Hematopoietic multipotent progenitor cell (in vitro differentiated cells): ENCODE measurements around the gene KCNJ11. TPM values are rescaled to one million over a fixed set of nuclear protein-coding genes. Genes with fewer than 3 reads are reported as not detected.

Experiments used
- DNase-seq, 3 donors: peaks; one replicate each; pipeline ENCODE4 v3.0.0-alpha.2; 2011 to 2015; ENCODE audit warnings: low read depth in 2 of 3, low spot score in 2 of 3
- total RNA-seq: library from RNA; depleted of rRNA; stranded (reverse); fragments of >200 nt; gene quantifications from one replicate; pipeline ENCODE4 v1.2.3, GENCODE V29; 2012

The KCNJ11 gene
- total RNA-seq, 1 donor, result 1.1 TPM

GRCh38 chr11:17369684-17370243 is 18.7 kb downstream of the KCNJ11 start:
- no peak for DNase-seq

- no peak for DNase-seq
Observed at GRCh38 chr11:17369094-17369493, 19.4 kb downstream of the KCNJ11 start.

- DNase-seq, result no peak
Observed at GRCh38 chr11:17368551-17368950, 19.9 kb downstream of the KCNJ11 start.

GRCh38 chr11:17366495-17366894 is 22.0 kb downstream of the KCNJ11 start:
- no peak for DNase-seq

GRCh38 chr11:17354601-17354991 is 33.9 kb downstream of the KCNJ11 start:
- DNase-seq, result peak; percentile 26 to 83 (median 75)

- DNase-seq, result peak in 1 of 3 donors; percentile 5
Observed at GRCh38 chr11:17353821-17354600, 34.4 kb downstream of the KCNJ11 start.

GRCh38 chr11:17352950-17353820 is 35.3 kb downstream of the KCNJ11 start:
- DNase-seq, result peak; percentile 21 to 63 (median 36)

- DNase-seq, result peak; percentile 55 to 78 (median 77)
Observed at GRCh38 chr11:17351510-17352176, 36.8 kb downstream of the KCNJ11 start, which contains the start of gene NCR3LG1. NCR3LG1 (plus strand) TSS chr11:17351800; CDS start chr11:17351970, 170 bp downstream.

- no peak for DNase-seq
Observed at GRCh38 chr11:17351172-17351509, 37.3 kb downstream of the KCNJ11 start.

GRCh38 chr11:17350455-17351171 is 37.8 kb downstream of the KCNJ11 start:
- DNase-seq, result no peak

- DNase-seq, result no peak
Observed at GRCh38 chr11:17347676-17348075, 40.8 kb downstream of the KCNJ11 start.

- DNase-seq, result no peak
Observed at GRCh38 chr11:17343907-17344306, 44.6 kb downstream of the KCNJ11 start.

- no peak for DNase-seq
Observed at GRCh38 chr11:17343257-17343656, 45.2 kb downstream of the KCNJ11 start.

Other genes with a start within 250 kb of the KCNJ11 start
- gene PIK3C2A, start 180.7 kb downstream of the KCNJ11 start, total RNA-seq, result 9.4 TPM
- gene NUCB2, start 111.9 kb downstream of the KCNJ11 start, total RNA-seq, result 93.7 TPM
- gene NCR3LG1, start 36.9 kb downstream of the KCNJ11 start, total RNA-seq, result 1.3 TPM
- 0.27 TPM for gene ABCC8, start 88.2 kb upstream of the KCNJ11 start, total RNA-seq
- gene USH1C, start 155.8 kb upstream of the KCNJ11 start, total RNA-seq, result not detected
- gene OTOG, start 158.6 kb upstream of the KCNJ11 start, total RNA-seq, result not detected